K562 (cell line): ENCODE data around the gene ALPP. TPM values are rescaled to one million over a fixed set of nuclear protein-coding genes. Genes with fewer than 3 reads are reported as not detected.

Experiments
- ATAC-seq: fragments of 200-7000 bp; cut with Tn5 transposase; 3 replicates; pipeline ENCODE4 v1.9.1; 2020; ENCODE audit warnings: moderate library complexity
- BruUV-seq: library from RNA; stranded (reverse); fragments of 400-500 nt; replicated peaks from 2 replicates; lab custom pipeline; 2021; lab: Mats Ljungman, UMichigan
- CTCF ChIA-PET: fragments of 300-600 bp; formaldehyde crosslinking; extraction: SDS; loops from one replicate; lab custom pipeline; 2021; ENCODE audit warnings: low intra/inter-chr PET ratio; lab: Yijun Ruan, JAX
- POLR2A ChIA-PET: fragments of 300-600, 350-650 bp; sonication (Branson Sonifier 250); formaldehyde crosslinking; extraction: SDS; loops from one replicate; lab custom pipeline; 2021; ENCODE audit warnings: antibody characterized with exemption, inconsistent platforms; lab: Yijun Ruan, JAX
- DNase-seq, 4 experiments: peaks; one replicate each; pipeline versions ENCODE4 v3.0.0 to v3.0.0-alpha.2; 2011 to 2018; ENCODE audit warnings: low spot score in 3 of 4, mixed read lengths in 3 of 4; ENCODE audit errors: extremely low read depth in 1 of 4
- FAIRE-seq: peaks from 2 replicates; lab custom pipeline; 2011; peaks lifted over from hg19 to GRCh38; lab: Jason Lieb, UNC
- H2AFZ ChIP-seq: 2 replicates; pipeline ENCODE4 v1.6.0; 2011; ENCODE audit warnings: low read depth, low read length, control low read depth, inconsistent platforms
- H3K27ac ChIP-seq: fragments of 200-600 bp; 3 replicates; pipeline ENCODE4 v1.8.0; 2011; ENCODE audit warnings: low read depth, mild to moderate bottlenecking, control low read depth, inconsistent platforms, low read length, moderate library complexity, mixed read lengths; ENCODE audit errors: extremely low read depth
- H3K27me3 ChIP-seq, 2 experiments: fragments of 300-600 bp in 1 of 2; 2 replicates in 1 of 2; 3 replicates in 1 of 2; pipeline versions ENCODE4 v1.6.0 to v1.8.0; 2011; ENCODE audit warnings: inconsistent platforms in 2 of 2, low read length in 2 of 2, mild to moderate bottlenecking in 1 of 2, mixed read lengths in 1 of 2, moderate library complexity in 1 of 2; ENCODE audit not compliant: control insufficient read depth in 2 of 2, insufficient read depth in 2 of 2
- H3K36me3 ChIP-seq: fragments of 300-600 bp; 3 replicates; pipeline ENCODE4 v1.8.0; 2011; ENCODE audit warnings: mild to moderate bottlenecking, low read length, inconsistent platforms; ENCODE audit not compliant: control insufficient read depth, insufficient read depth
- H3K4me1 ChIP-seq, 2 experiments: fragments of 200-600 bp in 1 of 2; replicated peaks in 1 of 2; 2 replicates in 1 of 2; 3 replicates in 1 of 2; pipeline versions ENCODE4 v1.5.1 to v1.8.0; 2011; ENCODE audit warnings: inconsistent platforms in 2 of 2, low read length in 2 of 2, mild to moderate bottlenecking in 1 of 2, mixed read lengths in 1 of 2, moderate library complexity in 1 of 2; ENCODE audit not compliant: control insufficient read depth in 2 of 2, insufficient read depth in 2 of 2
- H3K4me2 ChIP-seq: 2 replicates; pipeline ENCODE4 v1.6.1; 2011; ENCODE audit warnings: low read length, control low read depth, inconsistent platforms, mixed read lengths; ENCODE audit not compliant: insufficient read depth
- H3K4me3 ChIP-seq: fragments of 200-600 bp; sonication (generic), shearing (Covaris generic); 2 replicates; pipeline ENCODE4 v1.5.1; 2016; ENCODE audit warnings: control low read depth, inconsistent platforms
- H3K79me2 ChIP-seq: fragments of 200-600 bp; 3 replicates; pipeline ENCODE4 v1.8.0; 2011; ENCODE audit warnings: low read length, inconsistent platforms; ENCODE audit not compliant: control insufficient read depth, insufficient read depth
- H3K9ac ChIP-seq, 2 experiments: 2 replicates each; pipeline versions ENCODE4 v1.6.0 to v1.6.1; 2011; ENCODE audit warnings: low read depth in 2 of 2, low read length in 2 of 2, control low read depth in 1 of 2, inconsistent platforms in 1 of 2, mild to moderate bottlenecking in 1 of 2, mixed read lengths in 1 of 2; ENCODE audit not compliant: insufficient read depth in 1 of 2
- H3K9me1 ChIP-seq: one replicate; pipeline ENCODE4 v1.6.0; 2011; ENCODE audit warnings: inconsistent platforms, mild to moderate bottlenecking, low read length, moderate library complexity; ENCODE audit not compliant: control insufficient read depth, insufficient read depth
- H3K9me3 ChIP-seq: replicated peaks from 2 replicates; pipeline ENCODE4 v1.5.1; 2011; ENCODE audit warnings: low read depth, low read length, inconsistent platforms; ENCODE audit not compliant: control insufficient read depth, insufficient read depth
- H4K20me1 ChIP-seq: replicated peaks from 2 replicates; pipeline ENCODE4 v1.6.1; 2011; ENCODE audit warnings: low read length, inconsistent platforms, mixed read lengths; ENCODE audit not compliant: control insufficient read depth, insufficient read depth
- ASH1L ChIP-seq: fragments of 450-650 bp; IDR thresholded peaks from 2 replicates; pipeline ENCODE4 v1.6.1; 2018; ENCODE audit warnings: borderline replicate concordance, mild to moderate bottlenecking, low read depth; ENCODE audit not compliant: partially characterized antibody
- DACH1 ChIP-seq: fragments of 450-650 bp; IDR thresholded peaks from 2 replicates; pipeline ENCODE4 v1.6.1; 2018; ENCODE audit not compliant: partially characterized antibody
- KDM5B ChIP-seq: fragments of 200-600 bp; sonication (generic); IDR thresholded peaks from 2 replicates; pipeline ENCODE4 v1.6.1; 2012; ENCODE audit warnings: low read depth, mild to moderate bottlenecking, moderate library complexity, low read length, control low read depth, inconsistent platforms; ENCODE audit not compliant: insufficient replicate concordance
- NRF1 ChIP-seq, 2 experiments: fragments of 450-650 bp; IDR thresholded peaks in 1 of 2; conservative IDR thresholded peaks in 1 of 2; 2 replicates each; pipeline ENCODE4 v1.6.1; 2014; ENCODE audit warnings: mild to moderate bottlenecking in 2 of 2
- RFX7 ChIP-seq: fragments of 250-450 bp; sonication (Bioruptor Pico); IDR thresholded peaks from 2 replicates; pipeline ENCODE4 v1.5.1; 2021; ENCODE audit warnings: mild to moderate bottlenecking
- TARDBP ChIP-seq: fragments of 450-650 bp; IDR thresholded peaks from 2 replicates; pipeline ENCODE4 v1.6.1; 2016
- ZNF146 ChIP-seq: IDR thresholded peaks from one replicate; pipeline ENCODE4 v1.6.1; 2018; ENCODE audit warnings: missing compliant biosample characterization; ENCODE audit not compliant: unreplicated experiment
- ZNF354B ChIP-seq: fragments of 250-450 bp; sonication (Bioruptor Pico); IDR thresholded peaks from 2 replicates; pipeline ENCODE4 v1.4.0; 2020
- ZNF764 ChIP-seq: fragments of 250-450 bp; sonication (Bioruptor Pico); IDR thresholded peaks from 2 replicates; pipeline ENCODE4 v1.4.0; 2020; ENCODE audit warnings: low read depth, mild to moderate bottlenecking, moderate library complexity
- WGBS: fragments of 100-300 bp; shearing (Covaris generic); methylation state at CpG from one replicate; pipeline ENCODE4 v1.1.6; 2016; ENCODE audit warnings: low coverage, mixed read lengths; ENCODE audit not compliant: insufficient coverage; ENCODE audit errors: missing lambda C conversion rate; 5-methylcytosine and 5-hydroxymethylcytosine counted together
- in situ Hi-C: fragments of 300-500 bp; cut with MboI; formaldehyde crosslinking; loops from 4 replicates; pipeline ENCODE4 v1.15.0; 2018; ENCODE audit warnings: inconsistent platforms, mixed read lengths
- intact Hi-C: fragments of 100-400 bp; cut with micrococcal nuclease; formaldehyde crosslinking; loops from 2 replicates; pipeline ENCODE4 v1.14.2; 2022
- polyA plus RNA-seq, 8 experiments: library from polyadenylated mRNA; depleted of rRNA in 4 of 8; stranded (reverse) in 5 of 8; unstranded in 3 of 8; fragments of >200 nt; fragmentation: Nextera tagmentation in 2 of 8; fragmentation: Illumina TruSeq in 1 of 8; extraction: Ambion mirVana in 2 of 8; extraction: Trizol in 1 of 8; gene quantifications; 2 replicates each; pipeline versions ENCODE4 v1.2.1 to v1.2.3, GENCODE V29; 2011 to 2014; ENCODE audit warnings: inconsistent platforms in 1 of 8, missing spikeins in 1 of 8
- total RNA-seq, 7 experiments: library from RNA; depleted of rRNA in 6 of 7; stranded (reverse); fragments of >200 nt in 6 of 7; fragmentation: Illumina TruSeq in 2 of 7; extraction: Trizol in 2 of 7; gene quantifications; 2 replicates each; pipeline versions ENCODE4 v1.2.1 to v1.2.3, GENCODE V29; 2011 to 2021; ENCODE audit warnings: low replicate concordance in 1 of 7
- TF ChIP-seq, protein P1 (sequence below): sonication (generic); formaldehyde crosslinking; IDR thresholded peaks from 2 replicates; pipeline ENCODE4 v1.4.0; 2020; ENCODE audit warnings: mild to moderate bottlenecking, missing genetic modification reagents
- TF ChIP-seq, protein P2 (sequence below): fragments of 250-450 bp; sonication (Bioruptor Pico); IDR thresholded peaks from 2 replicates; pipeline ENCODE4 v1.5.1; 2021; ENCODE audit warnings: mild to moderate bottlenecking
- TF ChIP-seq, protein P3 (sequence below): fragments of 450-650 bp; formaldehyde crosslinking; conservative IDR thresholded peaks from 2 replicates; pipeline ENCODE4 v1.4.0; 2022; ENCODE audit warnings: mild to moderate bottlenecking, missing genetic modification characterization
- TF ChIP-seq, protein P4 (sequence below): sonication (generic); formaldehyde crosslinking; IDR thresholded peaks from 2 replicates; pipeline ENCODE4 v1.8.1; 2023; ENCODE audit warnings: mild to moderate bottlenecking, missing genetic modification reagents

The ALPP gene
- total and polyA plus RNA-seq, 9 of the 15 experiments (the other 6 are each of a cell fraction or from before 2014, with no cell fraction given): 0.03 TPM; not detected in 8

DNA sequence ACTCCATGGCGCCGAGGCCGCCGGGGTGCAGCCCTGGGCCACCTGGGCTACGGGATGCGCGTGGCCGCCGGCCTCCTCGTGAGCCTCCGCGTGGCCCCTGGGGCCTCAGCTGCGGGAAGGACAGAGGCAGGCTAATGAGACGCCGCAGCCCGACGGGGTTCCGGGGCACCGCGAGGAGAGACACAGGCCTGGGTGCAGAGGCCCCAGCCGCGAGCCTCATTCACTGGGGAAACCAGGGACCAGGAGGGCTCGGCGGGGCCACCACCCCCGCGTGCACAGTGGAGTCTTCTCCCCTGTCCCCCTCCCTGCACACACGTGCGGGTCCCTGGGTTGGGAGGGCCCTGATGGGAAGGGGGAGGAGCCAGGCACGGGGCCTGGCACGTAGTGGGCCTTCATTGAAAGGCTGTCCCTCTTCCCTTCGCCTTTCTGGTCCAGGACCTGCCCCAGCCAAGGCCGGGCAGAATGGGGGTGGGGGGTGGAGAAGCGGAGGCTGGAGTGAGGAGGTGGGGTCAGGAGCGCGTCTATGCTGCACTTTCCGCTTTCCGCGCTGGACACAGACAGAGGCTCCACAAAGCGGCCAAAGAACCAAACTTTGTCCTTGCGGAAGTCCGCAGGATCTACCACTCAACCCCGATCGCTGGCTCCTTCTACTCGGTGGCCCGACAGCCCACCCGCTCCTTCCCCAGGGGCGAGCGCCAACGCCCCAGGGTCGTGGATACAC lies 9.1 kb downstream of the ALPP start:
- no TSS peak for BruUV-seq
- TF ChIP-seq, protein P1, sequence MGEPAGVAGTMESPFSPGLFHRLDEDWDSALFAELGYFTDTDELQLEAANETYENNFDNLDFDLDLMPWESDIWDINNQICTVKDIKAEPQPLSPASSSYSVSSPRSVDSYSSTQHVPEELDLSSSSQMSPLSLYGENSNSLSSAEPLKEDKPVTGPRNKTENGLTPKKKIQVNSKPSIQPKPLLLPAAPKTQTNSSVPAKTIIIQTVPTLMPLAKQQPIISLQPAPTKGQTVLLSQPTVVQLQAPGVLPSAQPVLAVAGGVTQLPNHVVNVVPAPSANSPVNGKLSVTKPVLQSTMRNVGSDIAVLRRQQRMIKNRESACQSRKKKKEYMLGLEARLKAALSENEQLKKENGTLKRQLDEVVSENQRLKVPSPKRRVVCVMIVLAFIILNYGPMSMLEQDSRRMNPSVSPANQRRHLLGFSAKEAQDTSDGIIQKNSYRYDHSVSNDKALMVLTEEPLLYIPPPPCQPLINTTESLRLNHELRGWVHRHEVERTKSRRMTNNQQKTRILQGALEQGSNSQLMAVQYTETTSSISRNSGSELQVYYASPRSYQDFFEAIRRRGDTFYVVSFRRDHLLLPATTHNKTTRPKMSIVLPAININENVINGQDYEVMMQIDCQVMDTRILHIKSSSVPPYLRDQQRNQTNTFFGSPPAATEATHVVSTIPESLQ: no peak
- TF ChIP-seq TARDBP: no peak
- no peak for TF ChIP-seq RFX7 (CRISPR knock-in tag)
- TF ChIP-seq DACH1: no peak
- TF ChIP-seq, protein P2, sequence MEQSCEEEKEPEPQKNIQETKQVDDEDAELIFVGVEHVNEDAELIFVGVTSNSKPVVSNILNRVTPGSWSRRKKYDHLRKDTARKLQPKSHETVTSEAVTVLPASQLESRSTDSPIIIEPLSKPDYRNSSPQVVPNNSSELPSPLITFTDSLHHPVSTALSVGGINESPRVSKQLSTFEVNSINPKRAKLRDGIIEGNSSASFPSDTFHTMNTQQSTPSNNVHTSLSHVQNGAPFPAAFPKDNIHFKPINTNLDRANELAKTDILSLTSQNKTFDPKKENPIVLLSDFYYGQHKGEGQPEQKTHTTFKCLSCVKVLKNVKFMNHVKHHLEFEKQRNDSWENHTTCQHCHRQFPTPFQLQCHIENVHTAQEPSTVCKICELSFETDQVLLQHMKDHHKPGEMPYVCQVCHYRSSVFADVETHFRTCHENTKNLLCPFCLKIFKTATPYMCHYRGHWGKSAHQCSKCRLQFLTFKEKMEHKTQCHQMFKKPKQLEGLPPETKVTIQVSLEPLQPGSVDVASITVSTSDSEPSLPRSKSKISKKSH (CRISPR knock-in tag): no peak
- TF ChIP-seq, protein P3, sequence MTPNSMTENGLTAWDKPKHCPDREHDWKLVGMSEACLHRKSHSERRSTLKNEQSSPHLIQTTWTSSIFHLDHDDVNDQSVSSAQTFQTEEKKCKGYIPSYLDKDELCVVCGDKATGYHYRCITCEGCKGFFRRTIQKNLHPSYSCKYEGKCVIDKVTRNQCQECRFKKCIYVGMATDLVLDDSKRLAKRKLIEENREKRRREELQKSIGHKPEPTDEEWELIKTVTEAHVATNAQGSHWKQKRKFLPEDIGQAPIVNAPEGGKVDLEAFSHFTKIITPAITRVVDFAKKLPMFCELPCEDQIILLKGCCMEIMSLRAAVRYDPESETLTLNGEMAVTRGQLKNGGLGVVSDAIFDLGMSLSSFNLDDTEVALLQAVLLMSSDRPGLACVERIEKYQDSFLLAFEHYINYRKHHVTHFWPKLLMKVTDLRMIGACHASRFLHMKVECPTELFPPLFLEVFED (CRISPR knock-in tag): no peak
- TF ChIP-seq ASH1L: no peak
- TF ChIP-seq ZNF764: no peak
- no peak for TF ChIP-seq ZNF146 (CRISPR knock-in tag)
- no peak for TF ChIP-seq NRF1 (conservative IDR thresholded peaks at IDR 0.05 in 1 of 2, IDR thresholded peaks at IDR 0.05 in 1 of 2)
- TF ChIP-seq, protein P4, sequence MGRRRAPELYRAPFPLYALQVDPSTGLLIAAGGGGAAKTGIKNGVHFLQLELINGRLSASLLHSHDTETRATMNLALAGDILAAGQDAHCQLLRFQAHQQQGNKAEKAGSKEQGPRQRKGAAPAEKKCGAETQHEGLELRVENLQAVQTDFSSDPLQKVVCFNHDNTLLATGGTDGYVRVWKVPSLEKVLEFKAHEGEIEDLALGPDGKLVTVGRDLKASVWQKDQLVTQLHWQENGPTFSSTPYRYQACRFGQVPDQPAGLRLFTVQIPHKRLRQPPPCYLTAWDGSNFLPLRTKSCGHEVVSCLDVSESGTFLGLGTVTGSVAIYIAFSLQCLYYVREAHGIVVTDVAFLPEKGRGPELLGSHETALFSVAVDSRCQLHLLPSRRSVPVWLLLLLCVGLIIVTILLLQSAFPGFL (CRISPR knock-in tag): no peak
- no peak for TF ChIP-seq ZNF354B (CRISPR knock-in tag)
- TF ChIP-seq KDM5B: no peak

More for the DNA sequence above, 9.1 kb downstream of the ALPP start:
- ChIA-PET POLR2A (no interaction called here), CTCF (interaction anchor here (0.7 kb wide), 1 partner anchor 249 kb away, joined by 3 read pairs; no protein-coding TSS in a partner anchor)
- Histone ChIP-seq H3K27me3 (peaks cover 2 to 11% of the 10 kb centered on the region in 2 experiments; a peak in 4 of 5 replicates), H3K79me2 (no peaks in the 10 kb centered on the region), H3K9me1 (no peaks in the 10 kb centered on the region), H3K4me2 (no peak overlapping the region), H3K36me3 (no peaks in the 10 kb centered on the region), H3K4me3 (no peak overlapping the region), H3K9me3 (no peaks in the 10 kb centered on the region), H3K27ac (no peak overlapping the region), H4K20me1 (no peaks in the 10 kb centered on the region), H2AFZ (no peak overlapping the region), H3K4me1 (peaks cover 0 to 3% of the 10 kb centered on the region in 2 experiments; a peak in 1 of 5 replicates), H3K9ac (no peak overlapping the region)
- FAIRE-seq (no peak), DNase-seq (no peak), ATAC-seq (no peak)
- WGBS: 33% methylated on average over 24 of the region's 50 CpGs
- intact Hi-C loops (no loop called here), in situ Hi-C loops (no loop called here)
